HepG2 (cell line): ENCODE results near the gene UBE2E1. TPM values are rescaled to one million over a fixed set of nuclear protein-coding genes. Genes with fewer than 3 reads are reported as not detected.

ENCODE experiments used
- ATAC-seq: fragments of 200-7000 bp; cut with Tn5 transposase; 3 replicates; pipeline ENCODE4 v1.9.1; 2020; ENCODE audit warnings: mild to moderate bottlenecking, moderate library complexity
- BruUV-seq: library from RNA; stranded (reverse); fragments of 400-500 nt; replicated peaks from 2 replicates; lab custom pipeline; 2021; lab: Mats Ljungman, UMichigan
- CTCF ChIA-PET: fragments of 300-600 bp; formaldehyde crosslinking; extraction: SDS; loops from one replicate; lab custom pipeline; 2021; ENCODE audit warnings: low total read pairs, inconsistent platforms, low intra/inter-chr PET ratio; lab: Yijun Ruan, JAX
- POLR2A ChIA-PET: fragments of 350-600 bp; sonication (Branson Sonifier 250); formaldehyde crosslinking; loops from one replicate; lab custom pipeline; 2020; ENCODE audit warnings: antibody characterized with exemption, inconsistent platforms; lab: Yijun Ruan, JAX
- DNase-seq: peaks from one replicate; pipeline ENCODE4 v3.0.0-alpha.2; 2015; ENCODE audit warnings: low spot score
- FAIRE-seq: peaks from 3 replicates; lab custom pipeline; 2011; peaks lifted over from hg19 to GRCh38; lab: Jason Lieb, UNC
- H2AFZ ChIP-seq: one replicate; pipeline ENCODE4 v1.6.1; 2011; ENCODE audit warnings: low read length, inconsistent platforms
- H3K27ac ChIP-seq: fragments of 300-600 bp; 3 replicates; pipeline ENCODE4 v1.8.0; 2011; ENCODE audit warnings: mixed run types, mild to moderate bottlenecking, mixed read lengths, low read length, inconsistent platforms; ENCODE audit not compliant: insufficient read depth; ENCODE audit errors: extremely low read length
- H3K27me3 ChIP-seq, 2 experiments: fragments of 200-600 bp in 1 of 2; 2 replicates in 1 of 2; 3 replicates in 1 of 2; pipeline versions ENCODE4 v1.6.0 to v1.8.0; 2011; ENCODE audit warnings: low read length in 2 of 2, mild to moderate bottlenecking in 2 of 2, moderate library complexity in 2 of 2, inconsistent platforms in 1 of 2; ENCODE audit not compliant: insufficient read depth in 2 of 2, control insufficient read depth in 1 of 2
- H3K36me3 ChIP-seq, 2 experiments: fragments of 200-600 bp in 1 of 2; replicated peaks in 1 of 2; 2 replicates in 1 of 2; 3 replicates in 1 of 2; pipeline versions ENCODE4 v1.5.1 to v1.8.0; 2011; ENCODE audit warnings: low read length in 2 of 2, inconsistent platforms in 1 of 2; ENCODE audit not compliant: insufficient read depth in 2 of 2, control insufficient read depth in 1 of 2
- H3K4me1 ChIP-seq: 2 replicates; pipeline ENCODE4 v1.5.1; 2012; ENCODE audit warnings: low read length, inconsistent platforms; ENCODE audit not compliant: insufficient read depth
- H3K4me2 ChIP-seq: 2 replicates; pipeline ENCODE4 v1.6.0; 2011; ENCODE audit warnings: low read depth, low read length, inconsistent platforms
- H3K4me3 ChIP-seq, 3 experiments: fragments of 200-600 bp in 1 of 3; sonication (generic), shearing (Covaris generic) in 1 of 3; replicated peaks in 1 of 3; 2 replicates each; pipeline ENCODE4 v1.5.1; 2011 to 2016; ENCODE audit warnings: low read length in 3 of 3, inconsistent platforms in 2 of 3, low read depth in 2 of 3, mild to moderate bottlenecking in 2 of 3, control low read depth in 1 of 3, mixed read lengths in 1 of 3; ENCODE audit not compliant: insufficient read depth in 1 of 3
- H3K79me2 ChIP-seq: one replicate; pipeline ENCODE4 v1.6.1; 2011; ENCODE audit warnings: low read length, inconsistent platforms; ENCODE audit not compliant: insufficient read depth
- H3K9ac ChIP-seq: 2 replicates; pipeline ENCODE4 v1.6.0; 2011; ENCODE audit warnings: mild to moderate bottlenecking, low read depth, low read length, inconsistent platforms; ENCODE audit not compliant: insufficient read depth
- H3K9me3 ChIP-seq: 2 replicates; pipeline ENCODE4 v1.5.1; 2012; ENCODE audit warnings: mild to moderate bottlenecking, low read length
- H4K20me1 ChIP-seq: 2 replicates; pipeline ENCODE4 v1.6.0; 2011; ENCODE audit warnings: inconsistent platforms, mild to moderate bottlenecking, low read length, moderate library complexity; ENCODE audit not compliant: insufficient read depth
- KAT7 ChIP-seq: IDR thresholded peaks from 2 replicates; pipeline ENCODE4 v1.6.1; 2018; ENCODE audit warnings: borderline replicate concordance, missing compliant biosample characterization
- KDM1A ChIP-seq: IDR thresholded peaks from 2 replicates; pipeline ENCODE4 v1.6.1; 2016; ENCODE audit warnings: missing compliant biosample characterization
- KDM3A ChIP-seq: IDR thresholded peaks from 2 replicates; pipeline ENCODE4 v1.6.1; 2018; ENCODE audit warnings: low read depth, missing compliant biosample characterization
- NCOA5 ChIP-seq: sonication (generic); formaldehyde crosslinking; IDR thresholded peaks from 2 replicates; pipeline ENCODE4 v1.4.0; 2020; ENCODE audit warnings: missing genetic modification reagents
- SCMH1 ChIP-seq: sonication (generic); formaldehyde crosslinking; IDR thresholded peaks from 2 replicates; pipeline ENCODE4 v1.9.0; 2021; ENCODE audit warnings: missing genetic modification reagents, mild to moderate bottlenecking, borderline replicate concordance
- SUZ12 ChIP-seq: fragments of 150-350 bp; IDR thresholded peaks from 2 replicates; pipeline ENCODE4 v1.6.1; 2014; ENCODE audit warnings: low read depth, low read length
- THAP11 ChIP-seq: IDR thresholded peaks from 2 replicates; pipeline ENCODE4 v1.6.1; 2016; ENCODE audit warnings: missing biosample characterization, missing genetic modification reagents
- ZBTB20 ChIP-seq: sonication (generic); formaldehyde crosslinking; IDR thresholded peaks from 2 replicates; pipeline ENCODE4 v1.8.1; 2023; ENCODE audit warnings: missing genetic modification reagents, low read depth, mild to moderate bottlenecking, borderline replicate concordance
- ZNF20 ChIP-seq: sonication (generic); formaldehyde crosslinking; IDR thresholded peaks from 2 replicates; pipeline ENCODE4 v1.4.0; 2020; ENCODE audit warnings: mild to moderate bottlenecking, moderate library complexity, missing genetic modification reagents
- WGBS: methylation state at CpG from one replicate; pipeline ENCODE4 v1.1.6; 2017; ENCODE audit warnings: low lambda C conversion rate; 5-methylcytosine and 5-hydroxymethylcytosine counted together
- in situ Hi-C: cut with HindIII; loops from 2 replicates; pipeline ENCODE4 v1.10.0; 2017; ENCODE audit warnings: low pct_unique_long_range_greater_than_20kb; ENCODE audit not compliant: extremely low pct_ligation_motif_present
- intact Hi-C: fragments of 100-400 bp; cut with micrococcal nuclease; formaldehyde crosslinking; loops from one replicate; pipeline ENCODE4 v1.10.0; 2022; ENCODE audit not compliant: unreplicated experiment
- polyA plus RNA-seq, 8 experiments: library from polyadenylated mRNA; depleted of rRNA in 3 of 8; stranded (reverse) in 7 of 8; unstranded in 1 of 8; fragments of >200 nt; fragmentation: Illumina TruSeq in 4 of 8; extraction: Trizol in 4 of 8; gene quantifications; 2 replicates each; pipeline versions ENCODE4 v1.2.1 to v1.2.3, GENCODE V29; 2011 to 2016; ENCODE audit warnings: low read depth in 4 of 8, missing spikeins in 1 of 8, mixed read lengths in 1 of 8; ENCODE audit not compliant: insufficient read depth in 1 of 8
- total RNA-seq, 5 experiments: library from RNA; depleted of rRNA; stranded (reverse); fragments of >200 nt; fragmentation: Illumina TruSeq; extraction: Trizol; gene quantifications; 2 replicates each; pipeline ENCODE4 v1.2.3, GENCODE V29; 2016; ENCODE audit warnings: low read depth in 1 of 5
- TF ChIP-seq, protein P1 (sequence below): sonication (generic); formaldehyde crosslinking; IDR thresholded peaks from 2 replicates; pipeline ENCODE4 v1.4.0; 2020; ENCODE audit warnings: missing genetic modification reagents, borderline replicate concordance
- TF ChIP-seq, protein P2 (sequence below): IDR thresholded peaks from 2 replicates; pipeline ENCODE4 v1.6.1; 2012; ENCODE audit warnings: low read depth, low read length, improper control_type of control experiment
- TF ChIP-seq, protein P3 (sequence below): sonication (generic); formaldehyde crosslinking; IDR thresholded peaks from 2 replicates; pipeline ENCODE4 v1.5.0; 2020; ENCODE audit warnings: missing genetic modification reagents
- TF ChIP-seq, protein P4 (sequence below), 2 experiments: sonication (generic) in 1 of 2; formaldehyde crosslinking in 1 of 2; IDR thresholded peaks; 2 replicates each; pipeline versions ENCODE4 v1.6.1 to v1.9.0; 2014 to 2022; ENCODE audit warnings: antibody characterized with exemption in 1 of 2, borderline replicate concordance in 1 of 2, inconsistent platforms in 1 of 2, low read depth in 1 of 2, missing genetic modification reagents in 1 of 2

UBE2E1 gene
- total and polyA plus RNA-seq, 2 of the 13 experiments (the other 11 are each of a cell fraction or from before 2014, with no cell fraction given), result 55.4 to 61.8 TPM

DNA sequence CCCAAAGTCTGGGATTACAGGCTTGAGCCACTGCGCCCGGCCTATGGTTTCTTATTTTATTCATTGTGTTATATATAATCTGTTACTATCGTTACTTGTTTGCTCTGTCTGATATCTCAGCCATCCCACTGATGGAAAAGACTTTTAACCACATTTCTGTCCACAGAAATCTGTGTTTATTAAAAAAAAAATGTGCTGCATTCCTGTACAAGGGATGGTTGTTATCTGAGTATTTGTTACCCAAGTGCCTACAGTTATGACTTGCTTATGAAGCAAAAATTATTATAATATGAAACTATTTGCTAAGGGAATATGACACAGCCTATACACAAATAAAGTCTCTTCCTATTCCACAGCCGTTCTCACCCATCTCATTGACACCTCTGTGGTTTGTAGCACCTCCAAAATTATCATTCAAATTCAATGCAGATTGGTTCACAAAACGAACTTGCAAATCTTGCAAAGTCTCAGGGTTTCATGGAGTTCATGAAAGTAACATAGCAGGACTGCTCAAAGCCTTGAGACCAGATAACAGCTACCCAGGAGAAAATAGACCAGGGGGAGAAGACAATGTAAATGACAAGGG is 47.4 kb upstream of the UBE2E1 start:
- POLR2A ChIA-PET, result no interaction called here
- FAIRE-seq (no peak), DNase-seq (no peak), ATAC-seq (no peak)
- H3K79me2 ChIP-seq, result no peaks in the 10 kb centered on the region
- H3K9ac ChIP-seq, result no peak overlapping the region
- in situ Hi-C loops, result no loop called here
- no peak overlapping the region for H2AFZ ChIP-seq
- intact Hi-C loops, result no loop called here
- H3K4me3 ChIP-seq, result no peak overlapping the region
- H3K4me1 ChIP-seq, result no peaks in the 10 kb centered on the region
- H3K27me3 ChIP-seq, result peaks cover 0 to 6% of the 10 kb centered on the region in 2 experiments; a peak in 1 of 5 replicates
- no peaks in the 10 kb centered on the region for H3K9me3 ChIP-seq
- no peaks in the 10 kb centered on the region for H4K20me1 ChIP-seq
- no peaks in the 10 kb centered on the region for H3K36me3 ChIP-seq
- CTCF ChIA-PET, result no interaction called here
- TF ChIP-seq SCMH1 (CRISPR knock-in tag) (no peak), THAP11 (CRISPR knock-in tag) (no peak), SUZ12 (no peak), KDM1A (CRISPR knock-in tag) (no peak), ZBTB20 (CRISPR knock-in tag) (no peak), NCOA5 (no peak), ZNF20 (CRISPR knock-in tag) (no peak), KAT7 (CRISPR knock-in tag) (no peak), KDM3A (CRISPR knock-in tag) (no peak)
- TF ChIP-seq, protein P1, sequence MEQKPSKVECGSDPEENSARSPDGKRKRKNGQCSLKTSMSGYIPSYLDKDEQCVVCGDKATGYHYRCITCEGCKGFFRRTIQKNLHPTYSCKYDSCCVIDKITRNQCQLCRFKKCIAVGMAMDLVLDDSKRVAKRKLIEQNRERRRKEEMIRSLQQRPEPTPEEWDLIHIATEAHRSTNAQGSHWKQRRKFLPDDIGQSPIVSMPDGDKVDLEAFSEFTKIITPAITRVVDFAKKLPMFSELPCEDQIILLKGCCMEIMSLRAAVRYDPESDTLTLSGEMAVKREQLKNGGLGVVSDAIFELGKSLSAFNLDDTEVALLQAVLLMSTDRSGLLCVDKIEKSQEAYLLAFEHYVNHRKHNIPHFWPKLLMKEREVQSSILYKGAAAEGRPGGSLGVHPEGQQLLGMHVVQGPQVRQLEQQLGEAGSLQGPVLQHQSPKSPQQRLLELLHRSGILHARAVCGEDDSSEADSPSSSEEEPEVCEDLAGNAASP (CRISPR knock-in tag), result no peak
- TF ChIP-seq, protein P2, sequence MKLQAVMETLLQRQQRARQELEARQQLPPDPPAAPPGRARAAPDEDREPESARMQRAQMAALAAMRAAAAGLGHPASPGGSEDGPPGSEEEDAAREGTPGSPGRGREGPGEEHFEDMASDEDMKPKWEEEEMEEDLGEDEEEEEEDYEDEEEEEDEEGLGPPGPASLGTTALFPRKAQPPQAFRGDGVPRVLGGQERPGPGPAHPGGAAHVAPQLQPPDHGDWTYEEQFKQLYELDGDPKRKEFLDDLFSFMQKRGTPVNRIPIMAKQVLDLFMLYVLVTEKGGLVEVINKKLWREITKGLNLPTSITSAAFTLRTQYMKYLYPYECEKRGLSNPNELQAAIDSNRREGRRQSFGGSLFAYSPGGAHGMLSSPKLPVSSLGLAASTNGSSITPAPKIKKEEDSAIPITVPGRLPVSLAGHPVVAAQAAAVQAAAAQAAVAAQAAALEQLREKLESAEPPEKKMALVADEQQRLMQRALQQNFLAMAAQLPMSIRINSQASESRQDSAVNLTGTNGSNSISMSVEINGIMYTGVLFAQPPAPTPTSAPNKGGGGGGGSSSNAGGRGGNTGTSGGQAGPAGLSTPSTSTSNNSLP, result no peak
- TF ChIP-seq, protein P3, sequence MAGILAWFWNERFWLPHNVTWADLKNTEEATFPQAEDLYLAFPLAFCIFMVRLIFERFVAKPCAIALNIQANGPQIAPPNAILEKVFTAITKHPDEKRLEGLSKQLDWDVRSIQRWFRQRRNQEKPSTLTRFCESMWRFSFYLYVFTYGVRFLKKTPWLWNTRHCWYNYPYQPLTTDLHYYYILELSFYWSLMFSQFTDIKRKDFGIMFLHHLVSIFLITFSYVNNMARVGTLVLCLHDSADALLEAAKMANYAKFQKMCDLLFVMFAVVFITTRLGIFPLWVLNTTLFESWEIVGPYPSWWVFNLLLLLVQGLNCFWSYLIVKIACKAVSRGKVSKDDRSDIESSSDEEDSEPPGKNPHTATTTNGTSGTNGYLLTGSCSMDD (CRISPR knock-in tag), result no peak
- TF ChIP-seq, protein P4, sequence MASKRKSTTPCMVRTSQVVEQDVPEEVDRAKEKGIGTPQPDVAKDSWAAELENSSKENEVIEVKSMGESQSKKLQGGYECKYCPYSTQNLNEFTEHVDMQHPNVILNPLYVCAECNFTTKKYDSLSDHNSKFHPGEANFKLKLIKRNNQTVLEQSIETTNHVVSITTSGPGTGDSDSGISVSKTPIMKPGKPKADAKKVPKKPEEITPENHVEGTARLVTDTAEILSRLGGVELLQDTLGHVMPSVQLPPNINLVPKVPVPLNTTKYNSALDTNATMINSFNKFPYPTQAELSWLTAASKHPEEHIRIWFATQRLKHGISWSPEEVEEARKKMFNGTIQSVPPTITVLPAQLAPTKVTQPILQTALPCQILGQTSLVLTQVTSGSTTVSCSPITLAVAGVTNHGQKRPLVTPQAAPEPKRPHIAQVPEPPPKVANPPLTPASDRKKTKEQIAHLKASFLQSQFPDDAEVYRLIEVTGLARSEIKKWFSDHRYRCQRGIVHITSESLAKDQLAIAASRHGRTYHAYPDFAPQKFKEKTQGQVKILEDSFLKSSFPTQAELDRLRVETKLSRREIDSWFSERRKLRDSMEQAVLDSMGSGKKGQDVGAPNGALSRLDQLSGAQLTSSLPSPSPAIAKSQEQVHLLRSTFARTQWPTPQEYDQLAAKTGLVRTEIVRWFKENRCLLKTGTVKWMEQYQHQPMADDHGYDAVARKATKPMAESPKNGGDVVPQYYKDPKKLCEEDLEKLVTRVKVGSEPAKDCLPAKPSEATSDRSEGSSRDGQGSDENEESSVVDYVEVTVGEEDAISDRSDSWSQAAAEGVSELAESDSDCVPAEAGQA (IDR thresholded peaks at IDR 0.05; ENCODE audit: low read depth), result no peak
- TF ChIP-seq, protein P4 (CRISPR knock-in tag; IDR thresholded peaks at IDR 0.05; ENCODE audit: borderline replicate concordance), result no peak
- no peak overlapping the region for H3K27ac ChIP-seq
- no peak overlapping the region for H3K4me2 ChIP-seq
- 0% methylated on average over 5 of the region's 5 CpGs for WGBS
- BruUV-seq, result no TSS peak
